Daoy (cell line): ENCODE measurements around the gene ZNF575. TPM values are rescaled to one million over a fixed set of nuclear protein-coding genes. Genes with fewer than 3 reads are reported as not detected.

Experiments used
- DNase-seq: peaks from one replicate; pipeline ENCODE4 v3.0.0-alpha.2; 2015; ENCODE audit warnings: low read depth
- total RNA-seq: library from RNA; depleted of rRNA; stranded (reverse); fragments of >200 nt; shearing (Covaris generic); gene quantifications from 2 replicates; pipeline ENCODE4 v1.2.3, GENCODE V29; 2014; rRNA removed

The ZNF575 gene
- total RNA-seq, result not detected in 2 replicates

DNA sequence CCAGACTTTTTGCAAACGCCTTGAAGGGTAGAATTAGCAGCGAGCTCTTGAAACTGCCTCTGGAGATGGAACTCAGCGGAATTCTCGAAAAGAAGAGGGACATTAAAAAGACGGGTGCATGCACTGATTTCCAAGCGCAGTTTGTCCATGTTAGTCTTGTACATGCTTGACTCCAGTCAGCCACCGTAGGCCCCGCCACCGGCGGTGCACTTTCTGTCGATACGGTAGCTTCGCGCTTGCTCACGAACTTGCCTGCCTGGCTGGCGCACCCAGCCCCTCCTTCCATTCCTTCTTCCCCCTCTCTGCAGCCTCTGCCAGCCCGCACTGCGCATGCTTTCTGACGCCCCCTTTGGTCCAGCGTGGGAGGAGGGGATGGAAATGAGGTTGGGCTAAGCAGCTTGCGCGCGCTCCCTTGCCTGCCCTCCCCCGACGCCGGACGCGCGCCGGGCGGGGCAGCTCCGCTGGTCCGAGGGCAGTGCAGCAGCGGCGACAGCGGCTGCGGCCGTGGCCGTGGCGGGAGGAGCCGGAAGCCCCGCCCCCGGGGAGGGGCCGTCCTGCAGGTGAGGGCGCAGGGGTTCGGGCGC is at the start of gene ZNF575:
TSS of gene ZNF575 (plus strand) at position 227 of the 584 bp plus-strand sequence. CDS start 1,235 bp downstream, outside the sequence.
- peak; percentile 95 for DNase-seq

DNA sequence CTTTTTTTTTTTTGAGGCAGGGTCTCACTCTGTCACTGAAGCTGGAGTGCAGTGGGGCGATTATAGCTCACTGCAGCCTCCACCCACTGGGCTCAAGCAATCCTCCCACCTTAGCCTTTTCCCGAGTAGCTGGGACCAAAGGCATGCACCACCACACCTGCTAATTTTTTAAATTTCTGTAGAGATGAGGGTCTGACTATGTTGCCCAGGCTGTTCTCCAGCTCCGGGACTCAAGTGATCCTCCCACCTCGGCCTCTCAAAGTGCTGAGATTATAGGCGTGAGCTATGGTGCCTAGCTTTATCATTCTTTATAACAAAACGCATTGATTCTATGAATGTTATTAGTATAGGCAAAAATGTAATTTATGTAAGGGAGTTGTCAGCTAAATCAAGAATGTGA is 49.7 kb upstream of the ZNF575 start:
- DNase-seq, result no peak

- no peak for DNase-seq
Observed at GRCh38 chr19:43485951-43486350, 47.0 kb upstream of the ZNF575 start.

- no peak for DNase-seq
Observed at GRCh38 chr19:43486412-43486811, 46.6 kb upstream of the ZNF575 start.

GRCh38 chr19:43488179-43488578 is 44.8 kb upstream of the ZNF575 start:
- DNase-seq, result no peak

DNA sequence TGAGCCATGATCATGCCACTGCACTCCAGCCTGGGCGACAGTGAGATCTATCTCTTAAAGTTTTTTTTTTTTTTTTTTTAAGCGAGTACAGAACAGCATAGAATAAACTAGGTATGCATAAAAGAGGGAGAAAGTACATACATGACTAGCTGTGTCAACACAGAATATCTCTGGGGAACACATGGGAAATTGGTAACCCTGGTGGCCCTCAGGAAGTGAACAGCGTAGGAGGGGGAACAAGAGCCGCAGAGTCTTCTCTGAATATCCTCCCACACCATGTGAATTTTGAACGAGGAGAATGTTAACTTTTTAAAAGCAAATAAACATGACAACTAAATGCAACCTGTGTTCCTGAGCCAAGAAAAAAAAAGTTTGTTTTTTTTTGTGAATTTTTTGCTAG is 43.7 kb upstream of the ZNF575 start:
- no peak for DNase-seq

GRCh38 chr19:43489979-43490599 is 42.9 kb upstream of the ZNF575 start:
- no peak for DNase-seq

DNA sequence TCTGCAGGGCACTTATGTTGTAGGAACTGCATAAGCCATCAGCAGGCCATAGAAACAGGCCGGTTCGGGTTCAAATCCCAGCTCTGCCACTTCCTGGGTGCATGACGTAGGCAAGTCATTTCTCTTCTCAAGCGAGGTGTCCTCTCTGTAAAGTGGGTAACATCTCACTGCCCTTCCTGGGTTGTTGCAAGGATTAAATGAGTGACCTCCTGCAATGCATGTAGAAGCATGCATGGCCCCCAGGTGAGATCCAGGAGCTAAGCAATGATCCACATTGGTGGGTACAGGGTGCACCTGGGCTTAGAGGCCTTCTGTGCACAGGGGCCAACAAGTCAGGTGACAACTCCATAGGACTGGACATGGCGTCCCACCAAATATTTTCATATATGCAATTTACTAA is 42.2 kb upstream of the ZNF575 start:
- DNase-seq, result no peak

DNA sequence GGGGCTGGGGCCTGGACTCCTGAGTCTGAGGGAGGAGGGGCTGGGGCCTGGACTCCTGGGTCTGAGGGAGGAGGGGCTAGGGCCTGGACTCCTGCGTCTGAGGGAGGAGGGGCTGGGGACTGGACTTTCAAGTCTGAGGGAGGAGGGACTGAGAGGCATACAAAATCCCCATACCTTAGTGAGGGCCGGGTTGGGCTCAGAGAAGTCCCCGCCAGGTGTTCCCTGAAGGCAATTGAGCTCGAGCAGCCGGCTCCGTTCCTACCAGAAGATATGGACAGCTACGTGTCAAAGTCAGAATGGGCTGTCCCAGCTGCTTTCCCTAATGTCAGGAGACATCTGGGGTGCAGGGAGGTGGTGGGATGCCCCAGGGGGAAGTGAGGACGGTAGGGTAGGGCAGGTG is 37.9 kb upstream of the ZNF575 start:
- no peak for DNase-seq

GRCh38 chr19:43496960-43497359 is 36.0 kb upstream of the ZNF575 start:
- DNase-seq, result no peak

DNA sequence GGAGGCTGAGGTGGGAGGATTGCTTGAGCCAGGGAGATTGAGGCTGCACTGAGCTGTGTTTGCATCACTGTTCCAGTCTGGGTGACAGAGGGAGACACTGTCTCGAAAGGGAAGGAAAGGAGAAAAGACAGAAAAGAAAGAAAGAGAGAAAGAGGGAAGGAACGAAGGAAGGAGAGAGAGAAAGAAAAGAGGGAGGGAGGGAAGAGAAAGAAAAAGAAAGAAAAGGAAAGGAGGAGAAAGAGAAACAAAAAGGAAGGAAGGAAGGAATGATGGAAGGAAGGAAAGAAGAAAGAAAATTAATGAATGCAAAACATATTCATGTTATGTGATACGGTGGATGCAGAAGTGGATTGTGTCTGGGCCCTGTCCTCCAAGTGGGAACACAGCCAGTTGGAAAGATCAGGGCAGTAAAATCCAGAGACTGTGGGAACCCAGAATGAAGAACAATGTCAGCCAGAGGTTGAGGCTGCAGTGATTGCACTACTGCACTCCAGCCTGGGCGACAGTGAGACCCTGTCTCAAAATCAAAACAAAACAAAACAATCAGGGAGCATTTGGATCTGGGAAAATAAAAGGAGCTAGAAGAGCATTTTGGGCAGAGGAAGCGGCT is 34.6 kb upstream of the ZNF575 start:
- DNase-seq, result no peak

DNA sequence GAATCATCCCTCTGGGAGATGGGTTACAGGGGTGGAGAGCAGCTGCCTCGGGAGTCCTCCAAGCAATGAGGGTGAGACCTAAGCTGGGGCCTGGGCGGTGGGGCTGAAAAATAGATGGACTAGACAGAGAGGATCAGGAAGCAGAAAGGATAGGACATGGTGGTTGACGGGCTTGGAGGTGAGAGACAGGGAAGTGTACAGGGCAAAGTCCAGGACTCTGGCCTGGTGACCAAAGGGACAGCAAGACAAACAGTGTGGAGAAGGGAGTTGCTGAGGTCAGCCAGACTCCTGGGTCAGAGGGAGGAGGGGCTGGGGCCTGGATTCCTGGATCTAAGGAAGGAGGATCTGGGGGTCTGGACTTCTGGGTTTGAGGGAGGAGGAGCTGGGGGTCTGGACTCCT is 33.9 kb upstream of the ZNF575 start:
- no peak for DNase-seq

- DNase-seq, result no peak
Observed at GRCh38 chr19:43501661-43502418, 31.1 kb upstream of the ZNF575 start.

GRCh38 chr19:43502419-43502976 is 30.5 kb upstream of the ZNF575 start:
- no peak for DNase-seq

DNA sequence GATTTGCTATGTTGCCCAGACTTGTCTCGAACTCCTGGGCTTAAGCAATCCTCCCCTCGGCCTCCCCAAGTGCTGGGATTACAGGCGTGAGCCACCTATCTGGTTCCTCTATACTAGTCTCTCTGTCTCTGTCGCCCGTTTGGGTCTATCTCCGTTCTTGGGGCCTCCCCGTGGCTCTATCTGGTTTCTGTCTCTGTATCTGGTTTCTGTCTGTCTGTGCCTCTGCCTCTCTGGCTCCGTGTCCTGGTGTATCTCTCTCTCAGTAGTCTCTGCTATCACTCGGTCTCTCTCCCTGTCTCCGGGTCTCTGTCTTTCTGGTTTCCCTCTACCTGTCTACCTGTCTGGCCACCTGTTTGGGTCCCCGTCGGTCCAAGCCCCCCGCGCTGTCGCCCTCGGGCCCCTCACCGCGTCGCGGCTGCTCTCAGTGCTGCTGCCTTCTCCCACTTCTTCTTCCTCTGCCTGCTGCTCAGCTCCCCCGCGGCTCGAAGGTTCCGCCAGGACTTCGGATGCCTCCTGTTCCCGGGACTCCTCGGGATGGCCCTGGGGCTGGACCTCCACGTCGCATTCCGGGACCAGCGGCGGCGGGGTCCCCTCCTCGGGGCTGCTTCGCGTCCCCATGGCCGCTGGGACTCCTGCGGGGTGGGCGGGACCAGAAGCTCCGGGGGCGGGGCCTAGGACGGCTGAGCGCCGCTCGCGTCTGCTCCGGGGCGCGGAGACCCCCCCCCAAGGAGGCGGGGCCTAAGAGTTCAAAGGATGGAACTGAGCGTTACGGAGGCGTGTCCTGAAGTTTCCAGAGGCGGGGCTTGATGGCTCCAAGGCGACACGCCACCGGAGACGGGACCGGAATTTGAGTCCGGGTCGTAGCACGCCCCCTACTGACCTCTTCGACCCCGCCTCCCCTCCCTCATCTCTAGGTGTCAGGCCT is 29.2 kb upstream of the ZNF575 start:
- DNase-seq, result peak; percentile 93

GRCh38 chr19:43504426-43505185 is 28.4 kb upstream of the ZNF575 start, which contains the start of gene PHLDB3:
Gene PHLDB3, minus strand, starts transcription at chr19:43504746. Its CDS starts 628 bp downstream, at chr19:43504118.
- DNase-seq, result peak; percentile 48

- DNase-seq, result no peak
Observed at GRCh38 chr19:43505186-43505456, 27.9 kb upstream of the ZNF575 start.

GRCh38 chr19:43505941-43506340 is 27.0 kb upstream of the ZNF575 start:
- no peak for DNase-seq

DNA sequence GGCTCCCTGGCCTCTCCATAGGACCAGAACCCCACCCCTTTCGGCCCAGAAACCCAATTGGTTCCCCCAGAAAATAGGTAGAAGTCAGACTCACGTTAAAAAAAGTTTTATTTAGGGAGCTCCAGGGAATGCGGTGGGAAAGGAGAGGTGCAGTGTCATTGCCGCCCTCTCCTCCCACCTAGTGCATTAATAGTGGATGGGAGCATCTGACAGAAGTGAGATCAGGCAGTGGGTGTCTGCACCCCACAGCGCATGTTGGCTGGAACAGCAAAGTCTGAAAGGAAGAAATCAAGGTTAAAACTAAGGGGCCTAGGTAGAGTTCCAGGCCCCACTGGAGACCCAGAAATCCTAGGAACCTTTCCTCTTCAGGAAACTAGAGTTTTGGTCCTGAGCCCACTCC is 26.4 kb upstream of the ZNF575 start:
- no peak for DNase-seq

DNA sequence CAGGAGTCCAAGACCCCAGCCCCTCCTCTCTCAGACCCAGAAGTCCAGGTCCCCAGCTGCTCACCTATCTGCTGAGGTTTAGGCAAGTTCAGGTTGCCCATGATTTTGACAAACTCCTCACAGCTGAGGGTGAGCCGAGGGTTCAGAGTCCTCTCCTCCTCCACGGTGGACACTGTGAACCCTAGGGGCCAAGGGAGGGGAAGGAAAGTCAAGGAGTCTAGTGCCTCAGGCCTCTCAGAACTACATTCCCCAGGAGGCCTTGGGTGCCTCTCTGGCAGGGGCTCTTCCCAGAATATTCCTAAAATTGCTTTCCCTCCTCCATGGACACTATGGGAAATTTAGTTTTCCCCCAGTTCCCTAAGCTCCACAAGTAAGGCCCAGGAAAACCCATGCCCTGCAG is 25.1 kb upstream of the ZNF575 start:
- no peak for DNase-seq

DNA sequence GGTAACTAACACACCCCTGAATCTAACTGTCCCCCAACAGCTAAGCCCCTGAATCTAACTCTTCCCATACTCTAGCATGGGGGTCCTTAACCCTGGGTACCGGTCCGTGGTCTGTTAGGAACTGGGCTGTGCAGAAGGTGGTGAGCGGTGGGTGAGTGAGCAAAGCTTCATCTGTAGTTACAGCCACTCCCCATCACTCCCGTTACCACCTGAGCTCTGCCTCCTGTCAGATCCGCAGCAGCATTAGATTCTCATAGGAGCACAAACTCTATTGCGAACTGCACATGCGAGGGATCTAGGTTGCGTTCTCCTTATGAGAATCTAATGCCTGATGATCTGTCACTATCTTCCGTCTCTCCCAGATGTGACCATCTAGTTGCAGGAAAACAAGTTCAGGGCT is 22.3 kb upstream of the ZNF575 start:
- DNase-seq, result no peak
